ENCODE measurements around the gene IGF2BP2. TPM values are rescaled to one million over a fixed set of nuclear protein-coding genes. Genes with fewer than 3 reads are reported as not detected.
"Not testable (repeated sequence)": the region's sequence is repeated elsewhere in the genome, so short reads cannot be mapped to it uniquely, and the experiment has no call there.

The IGF2BP2 gene
- total RNA-seq, 1 donor from 2014 or later: 147 TPM

- Histone ChIP-seq H4K20me1 (ENCODE audit: low read depth) (no peaks in the 10 kb centered on the region), H3K36me3 (no peaks in the 10 kb centered on the region), H3K9ac (no peak overlapping the region), H2AFZ (replicated peaks) (no peak overlapping the region), H3K4me1 (no peaks in the 10 kb centered on the region), H3K27me3 (no peaks in the 10 kb centered on the region), H3K4me2 (no peak overlapping the region), H3K79me2 (ENCODE audit: low read depth) (no peaks in the 10 kb centered on the region), H3F3A (ENCODE audit: low read depth) (no peaks in the 10 kb centered on the region), H3K9me3 (ENCODE audit: low read depth) (peaks cover 8% of the 10 kb centered on the region), H3K27ac (no peak overlapping the region), H3K4me3 (no peak overlapping the region)
- Mint-ChIP-seq H3K9me3 (peaks cover 13% of the 10 kb centered on the region), H3K4me1 (no peaks in the 10 kb centered on the region), H3K36me3 (no peaks in the 10 kb centered on the region), H3K27me3 (ENCODE audit: insufficient read depth, low read depth) (no peaks in the 10 kb centered on the region), H3K27ac (no peak overlapping the region), H3K4me3 (no peak overlapping the region)
- DNase-seq (ENCODE audit: low spot score): no peak
- no peak for TF ChIP-seq EZH2 (IDR thresholded peaks at IDR 0.05)
- TF ChIP-seq EZH2phosphoT487 (IDR thresholded peaks at IDR 0.05): no peak
- TF ChIP-seq, protein P1, sequence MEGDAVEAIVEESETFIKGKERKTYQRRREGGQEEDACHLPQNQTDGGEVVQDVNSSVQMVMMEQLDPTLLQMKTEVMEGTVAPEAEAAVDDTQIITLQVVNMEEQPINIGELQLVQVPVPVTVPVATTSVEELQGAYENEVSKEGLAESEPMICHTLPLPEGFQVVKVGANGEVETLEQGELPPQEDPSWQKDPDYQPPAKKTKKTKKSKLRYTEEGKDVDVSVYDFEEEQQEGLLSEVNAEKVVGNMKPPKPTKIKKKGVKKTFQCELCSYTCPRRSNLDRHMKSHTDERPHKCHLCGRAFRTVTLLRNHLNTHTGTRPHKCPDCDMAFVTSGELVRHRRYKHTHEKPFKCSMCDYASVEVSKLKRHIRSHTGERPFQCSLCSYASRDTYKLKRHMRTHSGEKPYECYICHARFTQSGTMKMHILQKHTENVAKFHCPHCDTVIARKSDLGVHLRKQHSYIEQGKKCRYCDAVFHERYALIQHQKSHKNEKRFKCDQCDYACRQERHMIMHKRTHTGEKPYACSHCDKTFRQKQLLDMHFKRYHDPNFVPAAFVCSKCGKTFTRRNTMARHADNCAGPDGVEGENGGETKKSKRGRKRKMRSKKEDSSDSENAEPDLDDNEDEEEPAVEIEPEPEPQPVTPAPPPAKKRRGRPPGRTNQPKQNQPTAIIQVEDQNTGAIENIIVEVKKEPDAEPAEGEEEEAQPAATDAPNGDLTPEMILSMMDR (IDR thresholded peaks at IDR 0.05): no peak
Observed at GRCh38 chr3:185857208-185857607, 32.4 kb upstream of the IGF2BP2 start.

DNA sequence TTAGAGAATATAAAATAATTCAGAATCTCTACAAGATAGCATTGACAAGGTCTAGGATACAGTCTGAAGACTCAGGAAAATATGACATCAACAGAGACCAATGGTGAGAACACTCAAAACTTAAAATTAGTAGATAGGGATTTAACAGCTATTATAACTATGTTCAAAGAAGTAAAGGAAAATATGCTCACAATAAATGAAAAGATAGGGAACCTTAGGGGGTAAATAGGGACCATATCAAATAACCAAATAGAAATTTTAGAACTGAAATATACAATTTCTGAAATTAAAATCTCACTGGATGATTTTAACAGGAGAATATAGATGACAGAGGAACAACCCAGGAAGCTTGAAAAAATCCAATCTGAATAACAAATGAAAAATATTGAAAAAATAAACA is 31.8 kb upstream of the IGF2BP2 start:
- Histone ChIP-seq H3K79me2 (ENCODE audit: low read depth) (no peaks in the 10 kb centered on the region), H3K27ac (no peak overlapping the region), H3K9me3 (ENCODE audit: low read depth) (peaks cover 8% of the 10 kb centered on the region), H3K4me3 (no peak overlapping the region), H2AFZ (replicated peaks) (no peak overlapping the region), H3K9ac (no peak overlapping the region), H3K36me3 (no peaks in the 10 kb centered on the region), H3F3A (ENCODE audit: low read depth) (no peaks in the 10 kb centered on the region), H3K27me3 (no peaks in the 10 kb centered on the region), H3K4me1 (no peaks in the 10 kb centered on the region), H3K4me2 (no peak overlapping the region), H4K20me1 (ENCODE audit: low read depth) (no peaks in the 10 kb centered on the region)
- no peaks in the 10 kb centered on the region for H3K27me3 Mint-ChIP-seq (ENCODE audit: insufficient read depth, low read depth)
- no peak for DNase-seq (ENCODE audit: low spot score)
- H3K9me3 Mint-ChIP-seq: peaks cover 13% of the 10 kb centered on the region
- no peaks in the 10 kb centered on the region for H3K4me1 Mint-ChIP-seq
- no peaks in the 10 kb centered on the region for H3K36me3 Mint-ChIP-seq
- no peak overlapping the region for H3K27ac Mint-ChIP-seq
- no peak overlapping the region for H3K4me3 Mint-ChIP-seq
- TF ChIP-seq EZH2 (IDR thresholded peaks at IDR 0.05) (no peak), EZH2phosphoT487 (IDR thresholded peaks at IDR 0.05) (no peak)
- TF ChIP-seq, protein P1 (IDR thresholded peaks at IDR 0.05): no peak

- H3K27ac Mint-ChIP-seq; H3K4me1 Mint-ChIP-seq; H3K79me2 ChIP-seq (ENCODE audit: low read depth); H2AFZ ChIP-seq (replicated peaks); H3K27ac ChIP-seq; H3K36me3 Mint-ChIP-seq; H4K20me1 ChIP-seq (ENCODE audit: low read depth); H3K4me1 ChIP-seq; H3K27me3 Mint-ChIP-seq (ENCODE audit: insufficient read depth, low read depth); H3K4me2 ChIP-seq; H3K36me3 ChIP-seq; H3K4me3 Mint-ChIP-seq; H3K27me3 ChIP-seq; H3K9me3 ChIP-seq (ENCODE audit: low read depth); H3F3A ChIP-seq (ENCODE audit: low read depth); DNase-seq (ENCODE audit: low spot score); H3K9ac ChIP-seq; H3K4me3 ChIP-seq: not testable (repeated sequence)
- H3K9me3 Mint-ChIP-seq: peaks cover 13% of the 10 kb centered on the region
Observed at GRCh38 chr3:185853771-185854170, 28.9 kb upstream of the IGF2BP2 start.

- Mint-ChIP-seq H3K36me3 (no peaks in the 10 kb centered on the region), H3K4me3 (no peak overlapping the region), H3K4me1 (peaks cover 5% of the 10 kb centered on the region), H3K27me3 (ENCODE audit: insufficient read depth, low read depth) (peaks cover 7% of the 10 kb centered on the region), H3K27ac (no peak overlapping the region), H3K9me3 (peaks cover 13% of the 10 kb centered on the region)
- no peak for TF ChIP-seq EZH2 (IDR thresholded peaks at IDR 0.05)
- TF ChIP-seq, protein P1 (IDR thresholded peaks at IDR 0.05): no peak
- TF ChIP-seq EZH2phosphoT487 (IDR thresholded peaks at IDR 0.05): no peak
- H3F3A ChIP-seq (ENCODE audit: low read depth): no peaks in the 10 kb centered on the region
- DNase-seq (ENCODE audit: low spot score): no peak
- no peak overlapping the region for H3K4me3 ChIP-seq
- H3K4me1 ChIP-seq: no peaks in the 10 kb centered on the region
- H3K79me2 ChIP-seq (ENCODE audit: low read depth): no peaks in the 10 kb centered on the region
- no peaks in the 10 kb centered on the region for H3K27me3 ChIP-seq
- no peaks in the 10 kb centered on the region for H4K20me1 ChIP-seq (ENCODE audit: low read depth)
- no peak overlapping the region for H3K27ac ChIP-seq
- H3K4me2 ChIP-seq: no peak overlapping the region
- H3K9ac ChIP-seq: no peak overlapping the region
- H3K36me3 ChIP-seq: no peaks in the 10 kb centered on the region
- no peak overlapping the region for H2AFZ ChIP-seq (replicated peaks)
- H3K9me3 ChIP-seq (ENCODE audit: low read depth): peaks cover 8% of the 10 kb centered on the region
Observed at GRCh38 chr3:185852635-185853034, 27.8 kb upstream of the IGF2BP2 start.
